ENCODE results near the gene SNX18. TPM values are rescaled to one million over a fixed set of nuclear protein-coding genes. Genes with fewer than 3 reads are reported as not detected.
"Not testable (repeated sequence)": the region's sequence is repeated elsewhere in the genome, so short reads cannot be mapped to it uniquely, and the experiment has no call there.

Gene SNX18
- 27.8 TPM for polyA plus RNA-seq (2013, experiment 1 of 2; ENCODE audit: insufficient read length)
- polyA plus RNA-seq (2013, experiment 2 of 2; ENCODE audit: insufficient read length), result 28.4 TPM

- peak; percentile 95 for DNase-seq
Measured at GRCh38 chr5:54517512-54518145, at the start of gene SNX18. Gene SNX18 (plus strand): TSS chr5:54517759. CDS start chr5:54517953, 194 bp downstream.

DNA sequence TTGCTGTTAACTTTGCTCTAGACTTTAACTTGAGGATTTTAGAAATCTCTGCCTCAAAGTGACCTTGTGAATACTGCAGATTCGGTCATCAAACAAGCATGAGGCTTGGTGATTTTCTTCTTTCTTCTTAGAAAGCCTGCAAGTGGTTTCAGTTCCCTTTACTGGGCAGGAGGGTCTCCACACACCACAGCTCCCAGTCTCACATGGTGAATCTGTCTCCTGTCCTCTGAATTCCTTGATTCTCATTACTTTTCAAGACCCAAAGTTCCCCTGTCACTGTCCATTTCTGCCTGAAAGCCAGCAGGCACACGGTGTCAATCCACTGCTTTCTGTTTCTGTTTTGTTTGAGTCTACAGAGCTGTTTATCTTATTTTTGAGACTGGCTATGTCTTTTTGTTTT, 47.9 kb upstream of the SNX18 start:
- no peak for DNase-seq

DNA sequence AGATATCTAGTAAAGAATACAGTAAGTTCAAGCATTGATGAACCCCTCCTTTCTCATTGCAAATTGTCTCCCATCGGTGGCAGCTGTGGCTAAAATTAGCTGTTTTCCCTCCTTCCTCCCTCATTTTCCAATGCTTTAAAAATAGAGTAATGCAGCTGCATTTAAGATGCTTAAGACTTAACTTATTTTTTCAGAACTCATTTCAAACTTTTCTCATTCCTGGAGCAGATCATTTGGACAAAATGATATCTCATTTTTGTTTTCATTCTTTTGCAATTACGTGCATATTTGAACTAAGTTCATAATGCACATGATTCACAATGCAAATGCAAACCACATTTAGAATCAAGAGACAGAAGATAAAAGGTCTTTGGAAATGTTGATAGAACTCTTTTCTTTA, 47.4 kb upstream of the SNX18 start:
- DNase-seq, result peak; percentile 74

DNA sequence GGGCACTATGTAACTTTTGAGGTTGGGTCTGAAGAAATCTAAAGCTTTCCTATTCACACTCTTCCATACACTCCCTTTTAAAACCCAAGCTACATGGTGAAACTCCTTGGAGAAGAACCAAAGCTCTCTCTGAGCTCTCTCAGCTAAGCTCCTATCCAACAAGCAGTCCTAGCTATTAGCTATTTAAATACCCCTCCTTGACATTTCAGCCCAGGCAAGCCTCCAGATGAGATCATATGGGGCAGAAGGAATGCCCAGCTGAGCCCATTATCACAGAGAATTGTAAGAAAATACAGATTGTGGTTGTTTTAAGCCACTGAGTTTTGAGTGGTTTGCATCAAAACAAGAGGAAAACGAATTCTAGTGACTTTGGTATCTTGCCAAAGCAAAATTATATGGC, 46.9 kb upstream of the SNX18 start:
- DNase-seq, result peak; percentile 71

- DNase-seq, result no peak
Measured at GRCh38 chr5:54471398-54471797, 46.2 kb upstream of the SNX18 start.

DNA sequence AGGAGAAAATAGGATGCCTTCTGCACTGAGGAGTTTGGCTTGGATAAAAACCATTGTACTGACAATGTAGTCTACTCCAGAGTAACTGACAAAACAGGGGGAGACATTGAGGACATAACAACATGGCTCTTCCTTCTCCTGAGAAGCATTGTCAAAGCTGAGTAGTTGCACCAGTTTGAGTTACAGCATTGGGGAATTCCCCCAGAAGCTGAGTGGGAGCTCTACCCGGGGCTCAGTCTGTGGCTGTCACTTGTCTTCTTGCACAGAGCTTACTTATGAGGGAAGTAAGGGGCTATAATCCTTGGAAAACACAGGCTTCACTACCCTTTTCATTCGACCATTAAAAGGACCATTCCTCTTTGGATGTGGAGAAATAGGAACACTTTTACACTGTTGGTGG, 40.9 kb upstream of the SNX18 start:
- DNase-seq, result no peak

- no peak for DNase-seq
Measured at GRCh38 chr5:54477941-54478478, 39.5 kb upstream of the SNX18 start.

DNA sequence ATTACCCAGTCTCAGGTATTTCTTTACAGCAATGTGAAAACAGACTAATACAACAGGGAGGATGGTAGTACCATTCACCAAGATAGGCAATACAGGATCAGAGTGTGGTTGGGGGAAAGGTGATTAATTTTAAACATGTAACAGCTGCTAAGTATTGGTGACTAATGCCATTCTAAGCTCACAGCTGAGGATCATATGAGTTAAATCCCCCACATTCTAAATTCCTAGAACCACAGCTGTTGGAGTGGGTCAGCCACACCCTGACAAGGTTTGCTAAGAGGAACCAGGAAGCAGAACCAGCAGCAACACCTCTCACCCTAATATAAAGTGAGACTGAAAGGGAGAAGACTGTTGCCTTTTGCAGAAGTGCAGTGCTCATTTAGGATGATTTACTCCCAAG, 37.3 kb upstream of the SNX18 start:
- peak; percentile 40 for DNase-seq

DNA sequence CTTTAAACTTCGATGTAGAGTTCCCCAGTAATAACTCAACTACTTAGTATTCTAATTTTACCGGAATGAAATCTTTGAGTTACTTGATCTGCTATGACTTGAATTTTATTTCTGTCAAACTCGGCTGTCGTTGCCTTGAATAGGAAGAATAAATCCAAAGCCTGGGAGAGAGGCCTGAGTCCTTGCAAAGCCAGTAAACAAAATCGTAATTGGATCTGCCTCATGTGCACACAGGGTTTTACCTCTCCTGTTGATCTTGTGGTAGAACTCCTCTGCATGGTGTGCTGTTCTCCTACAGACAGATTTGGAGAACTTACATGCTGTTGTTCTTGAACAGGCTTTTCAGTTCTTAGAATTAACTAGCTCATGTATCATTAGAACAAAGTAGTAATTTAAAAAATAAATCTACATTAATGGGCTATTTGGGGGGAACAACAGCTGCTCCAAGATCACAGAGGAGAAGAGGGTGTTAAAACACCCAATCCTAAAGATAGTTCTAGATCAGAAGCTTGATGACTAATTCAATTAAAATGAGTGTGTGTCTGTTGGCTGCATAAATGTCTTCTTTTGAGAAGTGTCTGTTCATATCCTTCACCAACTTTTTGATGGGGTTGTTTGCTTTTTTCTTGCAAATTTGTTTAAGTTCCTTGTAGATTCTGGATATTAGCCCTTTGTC, 33.2 kb upstream of the SNX18 start:
- no peak for DNase-seq

GRCh38 chr5:54485659-54486058, 31.9 kb upstream of the SNX18 start:
- DNase-seq, result not testable (repeated sequence)

DNA sequence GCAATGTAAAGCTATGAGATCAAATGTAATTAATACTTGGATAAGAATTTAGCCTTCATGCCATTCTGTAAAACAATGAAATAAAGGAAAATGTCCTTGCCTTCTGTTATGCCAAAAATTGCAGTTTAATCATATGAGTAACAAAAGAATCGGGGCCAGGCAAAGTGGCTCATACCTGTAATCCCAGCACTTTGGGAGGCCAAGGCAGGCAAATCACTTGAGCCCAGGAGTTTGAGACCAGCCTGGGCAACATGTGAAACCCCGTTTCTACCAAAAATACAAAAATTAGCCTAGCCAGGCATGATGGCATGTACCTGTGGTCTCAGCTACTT, 27.9 kb upstream of the SNX18 start:
- not testable (repeated sequence) for DNase-seq

- DNase-seq, result no peak
Measured at GRCh38 chr5:54491326-54491725, 26.2 kb upstream of the SNX18 start.

- no peak for DNase-seq
Measured at GRCh38 chr5:54492178-54492577, 25.4 kb upstream of the SNX18 start.

DNA sequence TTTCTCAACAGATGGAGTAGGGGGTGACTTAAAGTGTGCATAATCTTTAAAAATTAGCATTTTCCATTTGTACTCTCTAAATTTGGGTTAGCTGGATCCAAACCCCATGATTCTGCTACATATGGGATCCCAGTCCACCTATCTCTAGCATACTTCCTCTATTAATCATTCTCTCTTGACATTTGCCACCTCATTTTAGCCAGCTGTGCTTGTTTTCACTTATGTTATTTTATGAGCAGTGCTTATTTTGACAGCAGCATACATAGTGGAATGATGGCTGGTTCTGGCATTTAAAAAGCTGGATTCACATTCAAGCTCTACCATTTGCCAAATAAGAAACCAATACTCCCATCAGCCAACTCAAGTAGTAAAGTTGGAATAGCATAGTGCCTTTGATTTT, 22.5 kb upstream of the SNX18 start:
- no peak for DNase-seq

- no peak for DNase-seq
Measured at GRCh38 chr5:54514291-54514690, 3.3 kb upstream of the SNX18 start.

- peak; percentile 91 for DNase-seq
Measured at GRCh38 chr5:54514841-54515432, 2.6 kb upstream of the SNX18 start.

- DNase-seq, result no peak
Measured at GRCh38 chr5:54515634-54516033, 1.9 kb upstream of the SNX18 start.

- peak; percentile 38 for DNase-seq
Measured at GRCh38 chr5:54516051-54516655, 1.4 kb upstream of the SNX18 start.

- DNase-seq, result peak; percentile 23
Measured at GRCh38 chr5:54517174-54517511, 416 bp upstream of the SNX18 start.

- peak; percentile 38 for DNase-seq
Measured at GRCh38 chr5:54518146-54518817, 723 bp downstream of the SNX18 start.

DNA sequence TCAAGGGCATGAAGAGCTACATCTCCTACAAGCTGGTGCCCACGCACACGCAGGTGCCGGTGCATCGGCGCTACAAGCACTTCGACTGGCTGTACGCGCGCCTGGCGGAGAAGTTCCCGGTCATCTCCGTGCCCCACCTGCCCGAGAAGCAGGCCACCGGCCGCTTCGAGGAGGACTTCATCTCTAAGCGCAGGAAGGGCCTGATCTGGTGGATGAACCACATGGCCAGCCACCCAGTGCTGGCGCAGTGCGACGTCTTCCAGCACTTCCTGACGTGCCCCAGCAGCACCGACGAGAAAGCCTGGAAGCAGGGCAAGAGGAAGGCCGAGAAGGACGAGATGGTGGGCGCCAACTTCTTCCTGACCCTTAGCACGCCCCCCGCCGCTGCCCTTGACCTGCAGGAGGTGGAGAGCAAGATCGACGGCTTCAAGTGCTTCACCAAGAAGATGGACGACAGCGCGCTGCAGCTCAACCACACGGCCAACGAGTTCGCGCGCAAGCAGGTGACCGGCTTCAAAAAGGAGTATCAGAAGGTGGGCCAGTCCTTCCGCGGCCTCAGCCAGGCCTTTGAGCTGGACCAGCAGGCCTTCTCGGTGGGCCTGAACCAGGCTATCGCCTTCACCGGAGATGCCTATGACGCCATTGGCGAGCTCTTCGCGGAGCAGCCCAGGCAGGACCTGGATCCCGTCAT, 1.4 kb downstream of the SNX18 start:
- DNase-seq, result no peak

- DNase-seq, result no peak
Measured at GRCh38 chr5:54519509-54519876, 1.9 kb downstream of the SNX18 start.

All from fibroblast of skin of abdomen (primary cell).